Activated CD8-positive, alpha-beta memory T cell treated with anti-CD3 and anti-CD28 coated beads for 36 hours (primary cell): ENCODE data around the gene ATAD3C. TPM values are rescaled to one million over a fixed set of nuclear protein-coding genes. Genes with fewer than 3 reads are reported as not detected.
"Not testable (repeated sequence)": the region's sequence is repeated elsewhere in the genome, so short reads cannot be mapped to it uniquely, and the experiment has no call there.

Experiments used
- CTCF ChIA-PET: fragments of 350-600 bp; sonication (Branson Sonifier 250); formaldehyde crosslinking; loops from one replicate; lab custom pipeline; 2021; ENCODE audit warnings: antibody characterized with exemption; lab: Charles Lee
- POLR2A ChIA-PET: fragments of 350-600 bp; sonication (Branson Sonifier 250); formaldehyde crosslinking; loops from one replicate; lab custom pipeline; 2021; ENCODE audit warnings: antibody characterized with exemption; lab: Charles Lee
- total RNA-seq, 2 experiments: library from RNA; stranded (reverse); gene quantifications; one replicate each; pipeline ENCODE4 v1.2.3, GENCODE V29; 2021

ATAD3C gene
- total RNA-seq, 2 experiments from 2014 or later: 1.0 to 1.3 TPM

- ChIA-PET CTCF (interaction anchor here (1.2 kb wide), 1 partner anchor 11 kb away, joined by 3 read pairs; no protein-coding TSS in a partner anchor), POLR2A (no interaction called here)
These were observed 62.2 kb downstream of the ATAD3C start, which contains the start of gene ATAD3A for GRCh38 chr1:1511533-1512285. ATAD3A (plus strand) TSS chr1:1512162; CDS start chr1:1512269, 107 bp downstream.

- CTCF ChIA-PET, POLR2A ChIA-PET: not testable (repeated sequence)
These were observed 62.9 kb downstream of the ATAD3C start for GRCh38 chr1:1512425-1512824.

GRCh38 chr1:1513675-1514074 lies 64.2 kb downstream of the ATAD3C start:
- CTCF ChIA-PET, POLR2A ChIA-PET: not testable (repeated sequence)

- POLR2A ChIA-PET: not testable (repeated sequence)
These were observed 64.9 kb downstream of the ATAD3C start for GRCh38 chr1:1514376-1514775.

DNA sequence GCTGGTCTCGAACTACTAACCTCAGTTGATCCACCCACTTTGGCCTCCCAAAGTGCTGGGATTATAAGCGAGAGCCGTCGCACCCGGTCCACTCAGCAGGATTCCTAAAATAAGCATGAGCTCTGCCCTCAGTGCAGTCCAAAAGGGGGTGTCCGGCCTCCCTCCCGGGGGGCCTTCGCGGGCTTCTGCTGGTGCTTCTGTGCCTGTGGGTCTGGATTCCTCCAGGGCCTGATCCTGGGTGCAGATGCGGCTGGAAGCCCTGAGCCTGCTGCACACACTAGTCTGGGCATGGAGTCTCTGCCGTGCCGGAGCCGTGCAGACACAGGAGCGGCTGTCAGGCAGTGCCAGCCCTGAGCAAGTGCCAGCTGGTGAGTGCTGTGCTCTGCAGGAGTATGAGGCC lies 67.4 kb downstream of the ATAD3C start:
- POLR2A ChIA-PET: interaction anchor here (0.5 kb wide), 1 partner anchor 73 kb away, joined by 5 read pairs; no protein-coding TSS in a partner anchor
- CTCF ChIA-PET: not testable (repeated sequence)

More at GRCh38 chr1:1514376-1514775, 64.9 kb downstream of the ATAD3C start:
- CTCF ChIA-PET: not testable (repeated sequence)

- ChIA-PET CTCF (no interaction called here), POLR2A (no interaction called here)
These were observed 68.6 kb downstream of the ATAD3C start for GRCh38 chr1:1517973-1518620.

- CTCF ChIA-PET, POLR2A ChIA-PET: not testable (repeated sequence)
These were observed 69.1 kb downstream of the ATAD3C start for GRCh38 chr1:1518621-1519007.

Other genes with a start within 250 kb of the ATAD3C start
- gene TNFRSF18, start 243.1 kb upstream of the ATAD3C start, total RNA-seq: 10 to 100 TPM; 79.2 to 80.8 TPM
- gene TNFRSF4, start 235.5 kb upstream of the ATAD3C start, total RNA-seq: 100 to 1,000 TPM; 152 to 154 TPM
- 100 to 1,000 TPM; 142 to 147 TPM for gene SDF4, start 217.7 kb upstream of the ATAD3C start, total RNA-seq
- 10 to 100 TPM; 22.4 to 23.0 TPM for gene B3GALT6, start 217.5 kb upstream of the ATAD3C start, total RNA-seq
- 1 to 10 TPM in 1 of 2 experiments, under 1 TPM in 1; 0.96 to 1.2 TPM for gene C1QTNF12, start 203.0 kb upstream of the ATAD3C start, total RNA-seq
- 10 to 100 TPM; 76.5 to 80.1 TPM for gene UBE2J2, start 175.8 kb upstream of the ATAD3C start, total RNA-seq
- 1 to 10 TPM; 3.1 to 4.7 TPM for gene SCNN1D, start 169.3 kb upstream of the ATAD3C start, total RNA-seq
- gene ACAP3, start 141.8 kb upstream of the ATAD3C start, total RNA-seq: 10 to 100 TPM; 33.6 to 38.3 TPM
- gene PUSL1, start 141.1 kb upstream of the ATAD3C start, total RNA-seq: 10 to 100 TPM; 31.7 to 34.2 TPM
- gene INTS11, start 125.0 kb upstream of the ATAD3C start, total RNA-seq: 100 to 1,000 TPM; 124 to 125 TPM
- gene CPTP, start 124.9 kb upstream of the ATAD3C start, total RNA-seq: 10 to 100 TPM; 15.6 to 16.0 TPM
- under 1 TPM; 0.17 to 0.27 TPM for gene TAS1R3, start 118.4 kb upstream of the ATAD3C start, total RNA-seq
- 10 to 100 TPM; 43.8 to 45.2 TPM for gene DVL1, start 100.3 kb upstream of the ATAD3C start, total RNA-seq
- under 1 TPM; 0.29 to 0.55 TPM for gene MXRA8, start 91.1 kb upstream of the ATAD3C start, total RNA-seq
- gene AURKAIP1, start 74.5 kb upstream of the ATAD3C start, total RNA-seq: 100 to 1,000 TPM; 164 to 167 TPM
- gene CCNL2, start 50.4 kb upstream of the ATAD3C start, total RNA-seq: 100 to 1,000 TPM; 110 to 112 TPM
- gene MRPL20, start 42.4 kb upstream of the ATAD3C start, total RNA-seq: 100 to 1,000 TPM; 191 to 196 TPM
- gene ANKRD65, start 28.4 kb upstream of the ATAD3C start, total RNA-seq: not detected
- 1 to 10 TPM in 1 of 2 experiments, under 1 TPM in 1; 0.89 to 1.2 TPM for gene VWA1, start 14.0 kb upstream of the ATAD3C start, total RNA-seq
- 10 to 100 TPM; 82.9 to 93.1 TPM for gene ATAD3B, start 22.1 kb downstream of the ATAD3C start, total RNA-seq
- 10 to 100 TPM; 92.8 to 97.5 TPM for gene ATAD3A, start 62.5 kb downstream of the ATAD3C start, total RNA-seq
- under 1 TPM in 1 of 2 experiments, not detected in 1; 0.48 TPM for gene TMEM240, start 90.9 kb downstream of the ATAD3C start, total RNA-seq
- gene SSU72, start 125.2 kb downstream of the ATAD3C start, total RNA-seq: 100 to 1,000 TPM; 121 to 126 TPM
- 1 to 10 TPM; 3.0 to 3.2 TPM for gene FNDC10, start 150.4 kb downstream of the ATAD3C start, total RNA-seq
- gene MIB2, start 165.8 kb downstream of the ATAD3C start, total RNA-seq: 10 to 100 TPM; 40.5 to 41.3 TPM
- gene MMP23B, start 182.5 kb downstream of the ATAD3C start, total RNA-seq: 1 to 10 TPM; 2.1 to 2.7 TPM
- 10 to 100 TPM; 41.1 to 44.3 TPM for gene CDK11B, start 209.3 kb downstream of the ATAD3C start, total RNA-seq
- 10 to 100 TPM; 23.5 to 24.5 TPM for gene SLC35E2B, start 243.1 kb downstream of the ATAD3C start, total RNA-seq